Pancreas (tissue), 10 donors: ENCODE results near the gene ADAMTSL5. TPM values are rescaled to one million over a fixed set of nuclear protein-coding genes. Genes with fewer than 3 reads are reported as not detected.

ENCODE experiments used
- ATAC-seq, 4 donors: fragments of 200-7000 bp; cut with Tn5 transposase; one replicate each; pipeline versions ENCODE4 v1.8.0 to v1.9.1; 2020; ENCODE audit warnings: mild to moderate bottlenecking in 4 of 4, moderate library complexity in 4 of 4
- DNase-seq, 6 donors: peaks; one replicate each; pipeline ENCODE4 v3.0.0-alpha.2; 2020
- FAIRE-seq: peaks from 2 replicates; lab custom pipeline; 2012; peaks lifted over from hg19 to GRCh38; lab: Jason Lieb, UNC
- H3K27ac ChIP-seq, 4 donors: fragments of 200-600 bp; sonication (generic); 1 replicate in 3 of 4; 2 replicates in 1 of 4; pipeline versions ENCODE4 v1.5.0 to v1.8.0; 2020
- H3K27me3 ChIP-seq, 4 donors: fragments of 200-600 bp; one replicate each; pipeline ENCODE4 v1.8.0; 2021
- H3K36me3 ChIP-seq, 3 donors: fragments of 200-600 bp; sonication (generic) in 1 of 3; one replicate each; pipeline versions ENCODE4 v1.5.0 to v1.8.0; 2020 to 2021
- H3K4me1 ChIP-seq, 3 donors: fragments of 200-600 bp; one replicate each; pipeline ENCODE4 v1.8.0; 2021
- H3K4me3 ChIP-seq, 4 donors: fragments of 200-600 bp; sonication (generic) in 2 of 4; one replicate each; pipeline versions ENCODE4 v1.5.0 to v1.8.0; 2020 to 2021
- H3K9me3 ChIP-seq, 4 donors: fragments of 200-600 bp; one replicate each; pipeline ENCODE4 v1.8.0; 2021
- WGBS, 2 donors: extraction: QIAGEN DNeasy Blood & Tissue Kit; methylation state at CpG; one replicate each; pipeline ENCODE4 v1.1.7; 2013; 5-methylcytosine and 5-hydroxymethylcytosine counted together
- intact Hi-C, 3 donors: fragments of 100-400 bp; cut with DNase I; formaldehyde crosslinking; loops; one replicate each; pipeline versions ENCODE4 v1.11.1 to v1.14.2; 2022
- polyA plus RNA-seq, 2 donors: library from polyadenylated mRNA; stranded (reverse); fragments of 200-250 nt; gene quantifications; one replicate each; pipeline ENCODE4 v1.2.3, GENCODE V29; 2013
- total RNA-seq, 6 donors: library from RNA; stranded (reverse); fragmentation: NEBNext Ultra II Directional in 4 of 6; extraction: Animal tissue kit (Norgen Biotek cat#: 25700) in 4 of 6; gene quantifications; one replicate each; pipeline versions ENCODE4 v1.2.1 to v1.2.4, GENCODE V29; 2021 to 2023
- TF ChIP-seq, protein P1 (sequence below), 4 donors: fragments of 200-600 bp; sonication (generic) in 3 of 4; IDR thresholded peaks; one replicate each; pipeline versions ENCODE4 v1.5.0 to v1.8.0; 2021; ENCODE audit warnings: antibody characterized with exemption in 4 of 4
- donor health status: healthy with polysubstance abuse.
- donor health status: DM: no; HTN: no; CAD: no; lungs with moderate emphysema.
- donor health status: DM: no; HTN: no; CAD: no.
- donor health status: control.
- donor health status: control.
- donor health status: Bipolar disorder and iron deficiency.
- donor health status: DM: yes; HTN: yes; CAD: no.
- donor health status: DM: no; HTN: no; CAD: no.
- donor health status: DM: no; HTN: no; CAD: no.
- donor health status: DM: yes; HTN: yes; CAD: no.

The ADAMTSL5 gene
- total and polyA plus RNA-seq, 8 donors: 0.23 to 4.0 (median 0.69) TPM

DNA sequence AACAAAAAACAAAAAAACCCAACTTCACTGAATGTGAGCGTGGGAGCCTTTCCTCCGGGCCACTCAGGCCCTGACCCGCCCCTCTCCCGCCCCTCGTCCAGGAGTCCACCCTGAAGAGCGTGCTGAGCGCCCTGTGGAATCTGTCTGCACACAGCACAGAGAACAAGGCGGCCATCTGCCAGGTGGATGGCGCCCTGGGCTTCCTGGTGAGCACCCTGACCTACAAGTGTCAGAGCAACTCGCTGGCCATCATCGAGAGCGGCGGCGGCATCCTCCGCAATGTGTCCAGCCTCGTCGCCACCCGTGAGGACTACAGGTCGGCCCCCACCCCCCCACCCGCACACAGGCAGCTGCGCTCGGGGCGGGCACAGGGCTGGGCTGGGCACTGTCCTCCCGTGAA is 51.0 kb downstream of the ADAMTSL5 start:
- intact Hi-C loops: no loop called here
- no peaks in the 10 kb centered on the region for H3K36me3 ChIP-seq
- H3K27ac ChIP-seq: no peak overlapping the region
- no peak for DNase-seq
- no peak overlapping the region for H3K4me3 ChIP-seq
- TF ChIP-seq, protein P1, sequence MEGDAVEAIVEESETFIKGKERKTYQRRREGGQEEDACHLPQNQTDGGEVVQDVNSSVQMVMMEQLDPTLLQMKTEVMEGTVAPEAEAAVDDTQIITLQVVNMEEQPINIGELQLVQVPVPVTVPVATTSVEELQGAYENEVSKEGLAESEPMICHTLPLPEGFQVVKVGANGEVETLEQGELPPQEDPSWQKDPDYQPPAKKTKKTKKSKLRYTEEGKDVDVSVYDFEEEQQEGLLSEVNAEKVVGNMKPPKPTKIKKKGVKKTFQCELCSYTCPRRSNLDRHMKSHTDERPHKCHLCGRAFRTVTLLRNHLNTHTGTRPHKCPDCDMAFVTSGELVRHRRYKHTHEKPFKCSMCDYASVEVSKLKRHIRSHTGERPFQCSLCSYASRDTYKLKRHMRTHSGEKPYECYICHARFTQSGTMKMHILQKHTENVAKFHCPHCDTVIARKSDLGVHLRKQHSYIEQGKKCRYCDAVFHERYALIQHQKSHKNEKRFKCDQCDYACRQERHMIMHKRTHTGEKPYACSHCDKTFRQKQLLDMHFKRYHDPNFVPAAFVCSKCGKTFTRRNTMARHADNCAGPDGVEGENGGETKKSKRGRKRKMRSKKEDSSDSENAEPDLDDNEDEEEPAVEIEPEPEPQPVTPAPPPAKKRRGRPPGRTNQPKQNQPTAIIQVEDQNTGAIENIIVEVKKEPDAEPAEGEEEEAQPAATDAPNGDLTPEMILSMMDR (IDR thresholded peaks at IDR 0.05): no peak
- peaks cover 0 to 3% (median 0%) of the 10 kb centered on the region in 3 donors for H3K4me1 ChIP-seq
- H3K27me3 ChIP-seq: peaks cover 0 to 10% (median 5%) of the 10 kb centered on the region in 4 donors
- ATAC-seq: no peak
- 94 to 95% methylated on average over 21 to 24 of the region's 24 CpGs for WGBS, 2 donors
- no peaks in the 10 kb centered on the region for H3K9me3 ChIP-seq
- no peak for FAIRE-seq

DNA sequence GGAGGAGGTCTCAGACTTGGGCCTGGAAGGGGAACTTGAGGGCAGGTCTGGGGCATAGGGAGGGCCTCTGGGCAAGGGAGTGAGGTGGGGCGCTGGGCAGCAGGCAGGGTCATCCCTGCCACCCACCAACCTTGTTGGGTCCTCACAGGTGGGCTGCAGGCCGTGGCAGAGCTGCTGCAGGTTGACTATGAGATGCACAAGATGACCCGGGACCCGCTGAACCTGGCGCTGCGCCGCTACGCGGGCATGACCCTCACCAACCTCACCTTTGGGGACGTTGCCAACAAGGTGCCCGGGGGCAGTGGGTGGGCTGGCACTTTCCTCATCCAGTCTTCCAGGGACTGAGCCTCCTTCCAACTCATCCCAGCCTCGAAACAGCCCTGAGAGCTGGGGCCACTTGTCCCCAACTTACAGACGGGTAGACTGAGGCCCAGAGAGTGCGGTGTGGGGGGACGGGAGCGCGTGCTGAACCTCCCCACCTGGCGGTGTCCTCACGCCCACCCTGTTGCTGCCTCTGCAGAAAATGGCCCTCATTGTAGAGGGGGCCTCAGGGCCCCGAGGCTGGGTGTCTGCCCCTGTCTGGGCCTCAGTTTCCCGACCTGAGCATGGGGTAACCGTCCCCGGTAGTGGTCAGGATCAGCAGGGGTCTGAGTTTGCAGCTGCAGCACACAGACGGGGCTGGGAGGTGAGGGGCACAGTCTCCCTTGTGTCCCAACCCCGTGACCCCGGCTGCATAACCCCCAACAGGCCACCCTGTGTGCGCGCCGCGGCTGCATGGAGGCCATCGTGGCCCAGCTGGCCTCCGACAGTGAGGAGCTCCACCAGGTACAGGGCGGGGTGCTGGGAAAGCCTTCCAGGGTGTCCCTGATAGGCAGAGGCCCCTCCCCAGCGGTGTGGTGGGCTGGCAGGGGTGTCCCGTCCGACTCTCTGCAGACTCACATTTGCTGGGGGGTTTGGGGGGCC is 52.5 kb downstream of the ADAMTSL5 start:
- intact Hi-C loops: no loop called here
- Histone ChIP-seq H3K27me3 (peaks cover 0 to 14% (median 0%) of the 10 kb centered on the region in 4 donors), H3K27ac (no peak overlapping the region), H3K4me1 (peaks cover 0 to 1% (median 0%) of the 10 kb centered on the region in 3 donors), H3K36me3 (no peaks in the 10 kb centered on the region), H3K4me3 (no peak overlapping the region), H3K9me3 (no peaks in the 10 kb centered on the region)
- 90 to 92% methylated on average over 33 to 36 of the region's 36 CpGs for WGBS, 2 donors
- TF ChIP-seq, protein P1 (IDR thresholded peaks at IDR 0.05): no peak
- FAIRE-seq (no peak), ATAC-seq (no peak), DNase-seq (peak in 2 of 6 donors; percentile 14 to 71)

DNA sequence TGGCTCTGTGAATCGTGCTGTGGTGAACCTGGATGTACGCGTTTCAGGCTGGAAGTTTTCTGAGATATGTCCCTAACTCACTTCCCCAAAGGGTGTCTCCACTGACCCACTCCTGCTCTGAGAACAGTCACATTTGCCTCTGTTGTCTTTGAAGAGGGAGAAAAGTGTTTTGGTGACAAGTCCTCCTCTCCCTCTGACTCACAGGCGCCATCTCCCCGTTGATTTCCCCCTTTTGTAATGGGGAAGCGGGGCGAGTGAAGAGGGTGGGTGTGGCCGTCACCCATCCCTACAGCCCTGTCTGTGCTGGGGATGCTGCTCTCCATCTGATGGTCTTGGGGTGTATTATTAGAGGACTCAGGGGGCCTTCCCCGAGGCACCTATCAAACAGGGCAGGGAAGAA is 53.3 kb downstream of the ADAMTSL5 start:
- peaks cover 0 to 14% (median 0%) of the 10 kb centered on the region in 4 donors for H3K27me3 ChIP-seq
- no peak for ATAC-seq
- H3K4me1 ChIP-seq: peaks cover 0 to 4% (median 0%) of the 10 kb centered on the region in 3 donors
- H3K4me3 ChIP-seq: no peak overlapping the region
- no peak for FAIRE-seq
- H3K27ac ChIP-seq: no peak overlapping the region
- 82 to 84% methylated on average over 9 of the region's 9 CpGs for WGBS, 2 donors
- no peak for DNase-seq
- intact Hi-C loops: no loop called here
- no peaks in the 10 kb centered on the region for H3K9me3 ChIP-seq
- TF ChIP-seq, protein P1 (IDR thresholded peaks at IDR 0.05): no peak
- no peaks in the 10 kb centered on the region for H3K36me3 ChIP-seq

DNA sequence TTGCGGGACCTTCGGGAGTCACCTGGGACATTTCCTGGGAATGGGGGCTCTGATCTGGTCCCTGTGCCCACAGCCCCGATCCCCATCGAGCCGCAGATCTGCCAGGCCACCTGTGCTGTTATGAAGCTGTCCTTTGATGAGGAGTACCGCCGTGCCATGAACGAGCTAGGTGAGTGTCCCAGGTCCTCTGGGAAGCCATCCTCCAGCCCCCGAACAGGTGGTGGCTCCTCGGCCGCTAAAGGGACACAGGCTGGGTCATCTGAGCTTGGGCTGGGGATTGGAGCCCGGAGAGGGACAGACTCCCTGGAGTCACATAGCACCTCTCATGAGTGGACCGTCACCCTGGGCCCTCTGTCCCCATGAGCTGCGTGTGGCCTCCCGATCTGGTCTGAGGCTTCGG is 54.9 kb downstream of the ADAMTSL5 start:
- Histone ChIP-seq H3K9me3 (no peaks in the 10 kb centered on the region), H3K27ac (no peak overlapping the region), H3K4me1 (peaks cover 0 to 9% (median 0%) of the 10 kb centered on the region in 3 donors), H3K27me3 (peaks cover 0 to 14% (median 0%) of the 10 kb centered on the region in 4 donors), H3K4me3 (no peak overlapping the region), H3K36me3 (no peaks in the 10 kb centered on the region)
- intact Hi-C loops: no loop called here
- TF ChIP-seq, protein P1 (IDR thresholded peaks at IDR 0.05): no peak
- FAIRE-seq (no peak), DNase-seq (peak in 1 of 6 donors; percentile 41), ATAC-seq (no peak)
- 67 to 82% methylated on average over 16 of the region's 16 CpGs for WGBS, 2 donors
